Measurements from ENCODE around the gene PLEKHG5.

DNA sequence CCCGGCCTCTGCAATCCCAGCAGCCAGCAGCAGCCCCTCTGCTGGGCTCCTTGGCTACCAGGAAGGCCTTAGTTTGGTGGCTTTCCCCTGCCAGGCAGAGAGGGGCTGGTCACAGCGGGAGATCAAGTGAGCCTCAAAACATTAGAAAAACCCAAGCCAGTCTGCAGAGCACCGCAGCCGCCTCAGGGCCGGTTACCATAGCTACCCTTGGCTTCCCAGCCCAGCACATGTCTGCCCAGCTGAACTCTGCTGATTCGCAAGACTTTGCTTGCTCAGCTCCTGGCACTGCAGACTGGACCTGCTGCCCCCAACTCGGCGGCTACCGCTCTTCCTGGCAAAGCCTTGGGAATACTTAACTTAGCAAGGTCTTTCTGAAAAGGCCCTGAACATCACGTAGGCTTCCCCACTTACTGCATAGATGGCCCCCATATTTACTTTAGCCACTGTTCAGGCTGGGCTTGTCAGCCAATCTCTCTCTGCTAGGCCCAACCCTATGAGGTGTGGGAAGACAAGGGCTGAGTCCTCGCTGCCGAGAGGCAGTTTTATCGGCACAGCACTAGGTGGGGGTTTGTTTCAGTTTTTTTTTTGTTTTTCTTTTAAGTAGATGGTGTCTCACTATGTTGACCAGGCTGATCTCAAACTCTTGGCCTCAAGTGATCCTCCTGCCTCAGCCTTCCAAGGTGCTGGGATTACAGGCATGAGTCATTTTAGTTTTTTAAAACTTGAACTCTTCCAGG is 28.6 kb upstream of the PLEKHG5 start:
- no peak for TF ChIP-seq HDGF (IDR thresholded peaks at IDR 0.05; ENCODE audit: borderline replicate concordance)
- no peak for TF ChIP-seq ZNF384 (IDR thresholded peaks at IDR 0.05)
- no peak for TF ChIP-seq ARNT (IDR thresholded peaks at IDR 0.05)
- TF ChIP-seq ELF4 (IDR thresholded peaks at IDR 0.05), result no peak
- no peak for TF ChIP-seq SUZ12 (IDR thresholded peaks at IDR 0.05)
- no peak for TF ChIP-seq FOXA1 (IDR thresholded peaks at IDR 0.05)
- TF ChIP-seq BHLHE40 (IDR thresholded peaks at IDR 0.05; ENCODE audit: borderline replicate concordance), result no peak
- no peak for TF ChIP-seq FOXK2 (IDR thresholded peaks at IDR 0.05)
- TF ChIP-seq LEF1 (IDR thresholded peaks at IDR 0.05; ENCODE audit: borderline replicate concordance), result no peak
- no peak for TF ChIP-seq FOXM1 (IDR thresholded peaks at IDR 0.05; ENCODE audit: borderline replicate concordance)
- no peak for TF ChIP-seq SP1 (IDR thresholded peaks at IDR 0.05)
- TF ChIP-seq, protein P1, sequence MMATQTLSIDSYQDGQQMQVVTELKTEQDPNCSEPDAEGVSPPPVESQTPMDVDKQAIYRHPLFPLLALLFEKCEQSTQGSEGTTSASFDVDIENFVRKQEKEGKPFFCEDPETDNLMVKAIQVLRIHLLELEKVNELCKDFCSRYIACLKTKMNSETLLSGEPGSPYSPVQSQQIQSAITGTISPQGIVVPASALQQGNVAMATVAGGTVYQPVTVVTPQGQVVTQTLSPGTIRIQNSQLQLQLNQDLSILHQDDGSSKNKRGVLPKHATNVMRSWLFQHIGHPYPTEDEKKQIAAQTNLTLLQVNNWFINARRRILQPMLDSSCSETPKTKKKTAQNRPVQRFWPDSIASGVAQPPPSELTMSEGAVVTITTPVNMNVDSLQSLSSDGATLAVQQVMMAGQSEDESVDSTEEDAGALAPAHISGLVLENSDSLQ (IDR thresholded peaks at IDR 0.05), result no peak
- TF ChIP-seq TARDBP (IDR thresholded peaks at IDR 0.05), result no peak

Measured in HEK293T (cell line).